ENCODE results near the gene ATAD3C. TPM values are rescaled to one million over a fixed set of nuclear protein-coding genes. Genes with fewer than 3 reads are reported as not detected.
A peak's percentile ranks its signal among the peaks of the same experiment; 100 is the strongest.
"Not testable (repeated sequence)": the region's sequence is repeated elsewhere in the genome, so short reads cannot be mapped to it uniquely, and the experiment has no call there.

Gene ATAD3C
- total RNA-seq, 1 donor from 2014 or later: 0.27 TPM

DNA sequence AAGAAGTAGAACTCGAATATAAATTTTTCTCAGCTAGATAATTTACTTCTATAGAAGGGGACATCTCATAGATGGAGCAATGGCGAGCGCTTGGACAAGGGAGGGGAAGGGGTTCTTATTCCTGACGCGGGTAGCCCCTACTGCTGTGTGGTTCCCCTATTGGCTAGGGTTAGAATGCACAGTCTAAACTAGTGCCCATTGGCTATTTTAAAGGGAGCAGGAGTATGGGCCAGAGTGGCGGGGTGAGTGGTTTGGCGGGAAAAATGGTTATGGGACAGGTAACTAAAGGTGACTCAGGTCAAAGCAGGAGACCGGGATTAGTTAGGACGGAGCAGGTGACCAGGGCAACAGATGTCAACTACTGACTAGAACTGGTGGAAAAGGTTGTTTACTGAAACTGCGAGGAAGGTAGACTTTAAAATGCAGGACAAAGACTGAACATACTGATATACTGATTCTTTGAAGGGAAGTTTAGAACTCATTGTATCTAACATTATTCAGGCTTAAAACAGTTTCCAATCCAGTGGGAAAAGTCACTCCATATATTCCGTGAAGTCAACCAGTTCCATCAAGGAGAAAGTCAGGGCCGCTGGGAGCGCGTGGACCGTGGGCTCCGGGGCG, 61.5 kb downstream of the ATAD3C start:
- Mint-ChIP-seq H3K9me3 (ENCODE audit: unreplicated experiment) (no peaks in the 10 kb centered on the region), H3K4me3 (ENCODE audit: unreplicated experiment) (peak overlapping the region; percentile 79), H3K27ac (ENCODE audit: unreplicated experiment) (peak overlapping the region; percentile 94), H3K36me3 (ENCODE audit: unreplicated experiment) (no peaks in the 10 kb centered on the region), H3K4me1 (ENCODE audit: unreplicated experiment) (peaks cover 11% of the 10 kb centered on the region), H3K27me3 (ENCODE audit: unreplicated experiment) (no peaks in the 10 kb centered on the region)
- no peak for DNase-seq (ENCODE audit: extremely low spot score, unreplicated experiment)
- TF ChIP-seq, protein P1, sequence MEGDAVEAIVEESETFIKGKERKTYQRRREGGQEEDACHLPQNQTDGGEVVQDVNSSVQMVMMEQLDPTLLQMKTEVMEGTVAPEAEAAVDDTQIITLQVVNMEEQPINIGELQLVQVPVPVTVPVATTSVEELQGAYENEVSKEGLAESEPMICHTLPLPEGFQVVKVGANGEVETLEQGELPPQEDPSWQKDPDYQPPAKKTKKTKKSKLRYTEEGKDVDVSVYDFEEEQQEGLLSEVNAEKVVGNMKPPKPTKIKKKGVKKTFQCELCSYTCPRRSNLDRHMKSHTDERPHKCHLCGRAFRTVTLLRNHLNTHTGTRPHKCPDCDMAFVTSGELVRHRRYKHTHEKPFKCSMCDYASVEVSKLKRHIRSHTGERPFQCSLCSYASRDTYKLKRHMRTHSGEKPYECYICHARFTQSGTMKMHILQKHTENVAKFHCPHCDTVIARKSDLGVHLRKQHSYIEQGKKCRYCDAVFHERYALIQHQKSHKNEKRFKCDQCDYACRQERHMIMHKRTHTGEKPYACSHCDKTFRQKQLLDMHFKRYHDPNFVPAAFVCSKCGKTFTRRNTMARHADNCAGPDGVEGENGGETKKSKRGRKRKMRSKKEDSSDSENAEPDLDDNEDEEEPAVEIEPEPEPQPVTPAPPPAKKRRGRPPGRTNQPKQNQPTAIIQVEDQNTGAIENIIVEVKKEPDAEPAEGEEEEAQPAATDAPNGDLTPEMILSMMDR (IDR thresholded peaks at IDR 0.05): no peak

DNA sequence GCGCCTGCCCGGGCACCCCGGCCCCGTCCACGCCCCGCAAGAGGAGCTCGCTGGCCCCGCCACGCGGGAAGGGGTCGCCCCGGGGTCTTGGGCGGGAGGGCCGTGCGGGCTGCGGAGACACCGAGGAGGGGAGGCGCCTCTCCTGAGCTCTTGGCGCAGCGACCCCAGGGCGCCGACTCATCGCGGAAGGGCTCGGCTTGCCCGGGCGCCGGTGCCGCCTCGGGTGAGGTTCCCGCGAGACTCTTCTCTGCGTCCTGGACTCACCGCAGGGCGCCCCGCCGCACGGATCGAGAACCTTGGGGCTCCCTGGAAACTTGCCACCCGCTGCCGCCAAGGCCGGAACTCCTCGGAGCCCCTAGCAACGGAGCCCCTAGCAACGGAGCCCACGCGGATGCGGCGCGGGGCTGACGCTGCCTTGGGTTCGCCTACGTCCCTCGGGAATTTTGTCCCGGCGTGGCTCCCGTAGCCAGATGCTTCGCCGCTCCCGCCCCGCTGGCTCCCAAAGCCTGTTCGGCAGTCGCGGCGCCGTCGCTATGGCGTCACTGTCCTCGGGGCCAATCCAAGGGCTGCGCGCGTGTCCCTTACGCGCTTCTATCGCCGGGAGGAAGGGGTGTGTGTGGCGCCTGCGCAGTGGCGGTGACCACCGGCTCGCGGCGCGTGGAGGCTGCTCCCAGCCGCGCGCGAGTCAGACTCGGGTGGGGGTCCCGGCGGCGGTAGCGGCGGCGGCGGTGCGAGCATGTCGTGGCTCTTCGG, 62.2 kb downstream of the ATAD3C start, which contains the start of gene ATAD3A:
Gene ATAD3A (plus strand): TSS at position 630 of the 753 bp plus-strand sequence. CDS start 107 bp downstream, at position 737.
- Mint-ChIP-seq H3K36me3 (ENCODE audit: unreplicated experiment) (no peaks in the 10 kb centered on the region), H3K4me3 (ENCODE audit: unreplicated experiment) (peak within 1 kb of the TSS; percentile 79), H3K4me1 (ENCODE audit: unreplicated experiment) (peaks cover 11% of the 10 kb centered on the region), H3K27me3 (ENCODE audit: unreplicated experiment) (no peaks in the 10 kb centered on the region), H3K27ac (ENCODE audit: unreplicated experiment) (peak within 1 kb of the TSS; percentile 94), H3K9me3 (ENCODE audit: unreplicated experiment) (no peaks in the 10 kb centered on the region)
- peak; percentile 99 for DNase-seq (ENCODE audit: extremely low spot score, unreplicated experiment)
- TF ChIP-seq, protein P1 (IDR thresholded peaks at IDR 0.05): no peak

DNA sequence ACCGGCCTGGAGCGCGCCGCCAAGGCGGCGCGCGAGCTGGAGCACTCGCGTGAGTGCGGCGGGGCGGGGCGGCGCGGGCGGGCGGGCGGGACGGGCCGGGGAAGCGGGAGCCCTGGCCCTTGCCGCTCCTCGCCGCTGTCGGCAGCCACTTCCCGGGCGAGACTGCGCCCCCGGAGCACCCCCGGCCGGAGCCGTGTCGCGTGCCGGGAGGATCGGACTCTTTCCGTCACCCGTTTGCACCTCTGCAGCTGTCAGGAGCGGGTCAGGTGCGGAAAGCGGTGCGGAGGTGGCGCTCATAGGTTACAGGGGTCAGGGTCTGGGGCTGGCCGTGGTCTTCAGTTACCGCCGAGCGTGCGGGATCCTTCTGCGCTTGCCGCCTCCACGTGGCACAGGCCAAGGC, 62.9 kb downstream of the ATAD3C start:
- DNase-seq (ENCODE audit: extremely low spot score, unreplicated experiment); H3K36me3 Mint-ChIP-seq (ENCODE audit: unreplicated experiment); H3K9me3 Mint-ChIP-seq (ENCODE audit: unreplicated experiment); H3K27me3 Mint-ChIP-seq (ENCODE audit: unreplicated experiment): not testable (repeated sequence)
- Mint-ChIP-seq H3K27ac (ENCODE audit: unreplicated experiment) (peak overlapping the region; percentile 34), H3K4me3 (ENCODE audit: unreplicated experiment) (peak overlapping the region; percentile 69), H3K4me1 (ENCODE audit: unreplicated experiment) (peaks cover 11% of the 10 kb centered on the region)

DNA sequence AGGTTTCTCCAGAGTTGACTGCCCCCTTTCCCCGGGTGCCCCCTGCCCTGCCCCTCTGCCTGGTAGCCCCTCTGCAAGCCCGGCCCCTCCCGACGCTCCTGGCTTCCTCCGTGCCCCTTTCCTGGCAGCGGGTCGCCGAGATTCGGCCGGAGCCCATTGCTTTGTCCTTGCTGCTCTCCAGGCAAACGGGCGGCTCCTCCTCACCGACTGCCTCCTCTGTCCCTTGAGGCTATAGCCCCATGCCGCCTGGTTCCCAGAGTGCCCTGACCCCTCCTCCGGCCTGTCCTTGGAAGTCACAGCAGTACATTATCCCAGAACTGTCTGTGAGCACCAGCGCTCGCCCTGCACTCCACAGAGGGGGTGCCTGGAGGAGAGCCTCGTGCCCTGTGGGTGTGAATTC, 64.2 kb downstream of the ATAD3C start:
- peaks cover 11% of the 10 kb centered on the region for H3K4me1 Mint-ChIP-seq (ENCODE audit: unreplicated experiment)
- not testable (repeated sequence) for DNase-seq (ENCODE audit: extremely low spot score, unreplicated experiment); H3K27ac Mint-ChIP-seq (ENCODE audit: unreplicated experiment); H3K9me3 Mint-ChIP-seq (ENCODE audit: unreplicated experiment); H3K36me3 Mint-ChIP-seq (ENCODE audit: unreplicated experiment); H3K27me3 Mint-ChIP-seq (ENCODE audit: unreplicated experiment)
- peak overlapping the region; percentile 54 for H3K4me3 Mint-ChIP-seq (ENCODE audit: unreplicated experiment)

DNA sequence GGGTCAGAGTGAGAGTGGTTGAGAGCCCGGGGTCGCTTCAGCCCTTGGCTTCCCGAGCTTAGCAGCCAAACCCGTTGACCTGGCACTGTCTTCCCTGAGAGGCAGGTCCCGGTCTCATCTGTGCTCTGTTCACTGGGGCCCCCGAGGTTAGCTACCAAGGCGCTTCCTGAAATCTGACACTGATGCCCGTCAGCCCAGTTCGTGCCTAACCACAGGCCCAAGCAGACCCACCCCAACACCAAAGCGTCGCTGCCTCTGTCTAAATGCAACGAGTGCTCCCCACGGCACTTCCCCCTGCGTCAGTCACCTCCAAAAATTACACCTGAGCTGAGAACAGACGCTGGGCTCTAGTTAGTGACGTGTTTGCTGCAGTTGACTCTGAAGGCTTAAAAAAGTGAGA, 64.9 kb downstream of the ATAD3C start:
- H3K4me3 Mint-ChIP-seq (ENCODE audit: unreplicated experiment); H3K9me3 Mint-ChIP-seq (ENCODE audit: unreplicated experiment); DNase-seq (ENCODE audit: extremely low spot score, unreplicated experiment); H3K27me3 Mint-ChIP-seq (ENCODE audit: unreplicated experiment); H3K36me3 Mint-ChIP-seq (ENCODE audit: unreplicated experiment); H3K27ac Mint-ChIP-seq (ENCODE audit: unreplicated experiment): not testable (repeated sequence)
- peaks cover 11% of the 10 kb centered on the region for H3K4me1 Mint-ChIP-seq (ENCODE audit: unreplicated experiment)

DNA sequence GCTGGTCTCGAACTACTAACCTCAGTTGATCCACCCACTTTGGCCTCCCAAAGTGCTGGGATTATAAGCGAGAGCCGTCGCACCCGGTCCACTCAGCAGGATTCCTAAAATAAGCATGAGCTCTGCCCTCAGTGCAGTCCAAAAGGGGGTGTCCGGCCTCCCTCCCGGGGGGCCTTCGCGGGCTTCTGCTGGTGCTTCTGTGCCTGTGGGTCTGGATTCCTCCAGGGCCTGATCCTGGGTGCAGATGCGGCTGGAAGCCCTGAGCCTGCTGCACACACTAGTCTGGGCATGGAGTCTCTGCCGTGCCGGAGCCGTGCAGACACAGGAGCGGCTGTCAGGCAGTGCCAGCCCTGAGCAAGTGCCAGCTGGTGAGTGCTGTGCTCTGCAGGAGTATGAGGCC, 67.4 kb downstream of the ATAD3C start:
- DNase-seq (ENCODE audit: extremely low spot score, unreplicated experiment); H3K4me3 Mint-ChIP-seq (ENCODE audit: unreplicated experiment): not testable (repeated sequence)

DNA sequence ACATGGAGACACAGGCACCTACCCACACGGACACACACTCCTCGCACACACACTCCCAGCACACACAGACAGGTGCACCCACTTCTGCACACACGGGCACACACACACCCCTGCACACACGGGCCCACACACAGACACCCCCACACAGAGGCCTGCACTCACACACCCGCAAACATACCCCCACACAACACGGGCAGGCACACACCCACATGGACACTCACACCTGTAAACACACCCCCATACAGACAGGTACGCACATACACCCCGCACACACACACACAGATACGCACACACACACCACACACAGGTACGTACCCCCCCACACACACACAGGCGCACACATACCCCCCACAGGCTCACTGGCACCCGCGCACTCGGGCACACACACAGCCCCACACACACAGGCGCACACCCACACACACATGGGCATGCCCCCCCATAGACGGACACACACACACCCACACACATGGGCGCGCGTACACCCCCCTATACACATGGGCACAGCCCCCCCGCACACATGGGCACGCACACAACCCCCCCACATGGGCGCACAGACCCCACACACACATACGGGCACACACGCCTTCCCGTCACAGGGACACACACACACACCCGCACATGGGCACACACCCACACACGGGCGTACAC, 68.6 kb downstream of the ATAD3C start:
- Mint-ChIP-seq H3K27me3 (ENCODE audit: unreplicated experiment) (no peaks in the 10 kb centered on the region), H3K4me1 (ENCODE audit: unreplicated experiment) (peaks cover 5% of the 10 kb centered on the region), H3K9me3 (ENCODE audit: unreplicated experiment) (no peaks in the 10 kb centered on the region), H3K27ac (ENCODE audit: unreplicated experiment) (no peak overlapping the region), H3K36me3 (ENCODE audit: unreplicated experiment) (peaks cover 6% of the 10 kb centered on the region), H3K4me3 (ENCODE audit: unreplicated experiment) (no peak overlapping the region)
- DNase-seq (ENCODE audit: extremely low spot score, unreplicated experiment): no peak
- TF ChIP-seq, protein P1 (IDR thresholded peaks at IDR 0.05): no peak

More for the DNA sequence above, 67.4 kb downstream of the ATAD3C start:
- not testable (repeated sequence) for H3K27ac Mint-ChIP-seq (ENCODE audit: unreplicated experiment); H3K27me3 Mint-ChIP-seq (ENCODE audit: unreplicated experiment); H3K36me3 Mint-ChIP-seq (ENCODE audit: unreplicated experiment); H3K4me1 Mint-ChIP-seq (ENCODE audit: unreplicated experiment); H3K9me3 Mint-ChIP-seq (ENCODE audit: unreplicated experiment)

DNA sequence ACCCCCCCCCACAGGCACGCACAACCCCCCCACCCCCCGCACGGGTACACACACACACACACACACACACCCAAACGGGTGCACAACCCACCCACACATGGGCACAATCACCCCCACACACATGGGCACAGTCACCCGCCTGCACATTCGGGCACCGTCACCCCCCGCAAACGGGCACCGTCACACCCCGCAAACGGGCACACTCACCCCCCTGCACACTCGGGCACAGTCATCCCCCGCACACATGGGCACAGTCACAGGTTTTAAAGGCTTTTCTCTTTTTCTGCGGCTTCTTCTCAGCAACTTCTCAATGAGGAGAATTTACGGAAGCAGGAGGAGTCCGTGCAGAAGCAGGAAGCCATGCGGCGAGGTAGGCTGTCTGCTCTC, 69.1 kb downstream of the ATAD3C start:
- H3K4me1 Mint-ChIP-seq (ENCODE audit: unreplicated experiment); H3K9me3 Mint-ChIP-seq (ENCODE audit: unreplicated experiment); H3K27ac Mint-ChIP-seq (ENCODE audit: unreplicated experiment); H3K27me3 Mint-ChIP-seq (ENCODE audit: unreplicated experiment); H3K36me3 Mint-ChIP-seq (ENCODE audit: unreplicated experiment); H3K4me3 Mint-ChIP-seq (ENCODE audit: unreplicated experiment); DNase-seq (ENCODE audit: extremely low spot score, unreplicated experiment): not testable (repeated sequence)

Data from osteocyte (in vitro differentiated cells).